SK-N-SH (cell line): ENCODE results near the gene ADAR.

Experiments
- CTCF ChIP-seq: fragments of 200-600 bp; sonication (generic); IDR thresholded peaks from 2 replicates; pipeline ENCODE4 v1.6.1; 2017; ENCODE audit warnings: antibody characterized with exemption, mild to moderate bottlenecking, moderate library complexity
- FOXJ3 ChIP-seq: sonication (generic); formaldehyde crosslinking; IDR thresholded peaks from 2 replicates; pipeline ENCODE4 v1.5.1; 2020; ENCODE audit warnings: mild to moderate bottlenecking, missing genetic modification reagents
- NRF1 ChIP-seq: IDR thresholded peaks from 2 replicates; pipeline ENCODE4 v1.6.1; 2012; ENCODE audit warnings: low read depth, mild to moderate bottlenecking, low read length
- POLR2AphosphoS5 ChIP-seq: IDR thresholded peaks from 2 replicates; pipeline ENCODE4 v1.6.1; 2012; ENCODE audit warnings: low read depth, low read length
- SMC3 ChIP-seq: IDR thresholded peaks from 2 replicates; pipeline ENCODE4 v1.6.1; 2012; ENCODE audit warnings: low read depth, low read length, improper control_type of control experiment

- no peak for TF ChIP-seq NRF1
- TF ChIP-seq POLR2AphosphoS5 = no peak
- TF ChIP-seq CTCF = no peak
- no peak for TF ChIP-seq FOXJ3
- no peak for TF ChIP-seq SMC3
Observed at GRCh38 chr1:154582885-154583284, 25.1 kb downstream of the ADAR start.
